HPDE6-E6E7 (cell line): Measurements from ENCODE around the gene KRT76.

Experiments
- DNase-seq: peaks from one replicate; pipeline ENCODE4 v3.0.0; 2011; ENCODE audit warnings: missing footprints; ENCODE audit errors: extremely low spot score

Gene KRT76

GRCh38 chr12:52776913-52777395 is at the start of gene KRT76:
Gene KRT76, minus strand, starts transcription at chr12:52777345. Its CDS starts 54 bp downstream, at chr12:52777291.
- no peak for DNase-seq

DNA sequence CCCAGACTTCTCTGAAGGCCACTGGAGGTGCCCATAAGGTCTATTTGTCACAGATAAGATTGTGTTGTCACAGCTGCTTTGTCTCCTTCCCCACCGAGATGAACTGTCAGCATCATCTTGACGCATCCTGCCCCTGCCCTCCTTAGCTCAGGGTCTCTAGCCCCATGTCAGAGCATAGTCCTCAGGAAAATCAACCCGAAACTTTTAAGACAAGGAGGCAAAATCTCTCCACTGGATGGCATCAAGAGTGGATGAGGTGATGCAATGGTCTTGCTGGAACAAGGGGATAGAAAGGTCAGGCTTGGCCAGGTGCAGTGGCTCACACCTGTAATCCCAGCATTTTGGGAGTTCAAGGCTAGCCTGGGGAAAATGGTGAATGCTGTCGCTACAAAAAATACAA is 48.8 kb upstream of the KRT76 start:
- DNase-seq, result no peak

DNA sequence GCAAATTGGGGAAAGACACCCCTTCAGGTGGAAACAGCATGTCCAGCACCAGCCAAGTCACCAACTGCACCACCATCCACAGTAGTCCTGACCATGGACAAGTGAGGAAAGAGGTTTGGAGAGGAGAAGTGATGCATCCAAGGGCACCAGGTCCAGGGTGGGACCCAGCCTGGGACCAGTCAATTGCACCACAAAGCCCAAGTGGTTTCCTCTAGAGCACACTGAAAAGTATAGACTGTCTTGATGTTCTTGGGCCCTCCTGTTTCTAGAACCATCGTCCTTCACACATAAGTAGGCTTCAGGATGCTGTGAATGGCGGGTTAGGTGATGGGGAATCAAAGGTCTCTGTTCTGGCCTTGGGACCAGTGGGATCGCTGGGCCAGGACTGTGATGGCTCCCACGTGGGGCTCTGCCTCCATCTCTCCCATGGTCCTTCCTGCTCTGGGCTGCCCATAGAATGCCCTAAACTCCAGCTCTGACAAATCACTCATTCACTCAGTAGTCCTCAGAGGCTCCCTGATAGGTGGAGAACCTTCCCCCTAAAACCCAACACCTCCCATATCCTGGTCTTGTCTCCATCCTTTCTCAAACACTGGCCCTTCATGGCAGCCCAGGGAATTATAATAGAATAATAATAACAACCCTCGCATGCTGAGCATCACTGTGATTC is 47.7 kb upstream of the KRT76 start:
- no peak for DNase-seq

DNA sequence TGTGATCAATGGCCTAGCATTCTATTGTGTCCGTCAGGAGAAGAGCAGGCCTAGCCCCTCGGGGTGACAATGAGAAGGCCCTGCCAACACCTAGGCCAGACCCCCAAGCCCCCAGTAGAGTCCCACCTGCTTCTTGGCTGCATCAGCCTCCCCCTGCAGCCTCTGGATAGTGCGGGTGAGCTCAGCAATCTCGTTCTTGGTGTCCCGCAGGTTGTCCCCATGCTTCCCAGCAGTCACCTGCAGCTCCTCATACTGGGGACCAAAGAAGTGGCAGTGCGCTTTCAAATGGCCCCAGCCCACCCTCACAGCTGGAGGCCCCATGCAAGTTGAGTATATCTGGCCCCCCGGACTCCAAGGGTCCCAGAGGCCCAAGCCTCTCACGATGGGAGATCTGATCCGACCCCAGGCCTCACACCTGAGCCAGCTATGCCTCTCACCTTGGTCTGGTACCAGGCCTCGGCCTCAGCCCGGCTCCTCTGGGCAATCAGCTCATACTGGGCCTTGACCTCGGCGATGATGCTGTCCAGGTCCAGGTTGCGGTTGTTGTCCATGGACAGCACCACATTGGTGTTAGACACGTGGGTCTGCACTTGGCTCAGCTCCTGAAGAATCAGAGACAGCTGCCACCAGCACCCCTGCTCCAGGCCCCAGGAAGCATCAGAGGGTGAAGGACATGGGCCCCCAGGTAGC is 46.8 kb upstream of the KRT76 start:
- DNase-seq, result no peak

- no peak for DNase-seq
These were observed 45.8 kb upstream of the KRT76 start for GRCh38 chr12:52822771-52823510.

- no peak for DNase-seq
These were observed 44.9 kb upstream of the KRT76 start for GRCh38 chr12:52821826-52822660.

GRCh38 chr12:52821071-52821730 is 44.1 kb upstream of the KRT76 start:
- DNase-seq, result no peak

GRCh38 chr12:52820521-52820920 is 43.4 kb upstream of the KRT76 start:
- no peak for DNase-seq

- no peak for DNase-seq
These were observed 42.8 kb upstream of the KRT76 start for GRCh38 chr12:52819731-52820510.

- no peak for DNase-seq
These were observed 41.8 kb upstream of the KRT76 start for GRCh38 chr12:52818887-52819420.

GRCh38 chr12:52818388-52818787 is 41.2 kb upstream of the KRT76 start:
- DNase-seq, result no peak

DNA sequence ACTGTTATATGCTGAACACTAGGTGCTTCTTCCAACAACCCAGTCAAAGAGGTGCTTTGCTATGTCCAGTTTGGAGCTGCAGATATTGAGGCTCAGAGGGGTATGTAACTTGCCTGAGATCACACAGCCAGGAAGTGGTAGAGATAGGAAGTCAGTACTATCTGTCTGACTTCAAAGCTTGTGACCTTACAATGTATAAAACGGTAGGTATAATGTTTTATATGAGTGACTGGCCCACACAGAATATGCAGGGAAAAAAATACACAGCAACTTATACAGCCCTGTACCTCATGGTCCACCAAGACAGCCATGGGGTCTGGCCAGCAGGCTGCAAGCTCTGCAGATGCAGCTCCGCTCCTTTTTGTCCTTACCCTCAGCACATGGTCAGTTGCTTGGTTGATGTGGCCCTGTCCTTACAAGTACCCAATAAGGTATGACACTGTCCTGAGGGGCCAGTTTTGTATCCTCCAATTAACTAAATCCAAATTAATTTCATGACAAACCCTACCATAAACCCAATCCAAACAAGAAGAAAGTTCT is 40.6 kb upstream of the KRT76 start:
- no peak for DNase-seq

- no peak for DNase-seq
These were observed 40.0 kb upstream of the KRT76 start for GRCh38 chr12:52817003-52817698.

DNA sequence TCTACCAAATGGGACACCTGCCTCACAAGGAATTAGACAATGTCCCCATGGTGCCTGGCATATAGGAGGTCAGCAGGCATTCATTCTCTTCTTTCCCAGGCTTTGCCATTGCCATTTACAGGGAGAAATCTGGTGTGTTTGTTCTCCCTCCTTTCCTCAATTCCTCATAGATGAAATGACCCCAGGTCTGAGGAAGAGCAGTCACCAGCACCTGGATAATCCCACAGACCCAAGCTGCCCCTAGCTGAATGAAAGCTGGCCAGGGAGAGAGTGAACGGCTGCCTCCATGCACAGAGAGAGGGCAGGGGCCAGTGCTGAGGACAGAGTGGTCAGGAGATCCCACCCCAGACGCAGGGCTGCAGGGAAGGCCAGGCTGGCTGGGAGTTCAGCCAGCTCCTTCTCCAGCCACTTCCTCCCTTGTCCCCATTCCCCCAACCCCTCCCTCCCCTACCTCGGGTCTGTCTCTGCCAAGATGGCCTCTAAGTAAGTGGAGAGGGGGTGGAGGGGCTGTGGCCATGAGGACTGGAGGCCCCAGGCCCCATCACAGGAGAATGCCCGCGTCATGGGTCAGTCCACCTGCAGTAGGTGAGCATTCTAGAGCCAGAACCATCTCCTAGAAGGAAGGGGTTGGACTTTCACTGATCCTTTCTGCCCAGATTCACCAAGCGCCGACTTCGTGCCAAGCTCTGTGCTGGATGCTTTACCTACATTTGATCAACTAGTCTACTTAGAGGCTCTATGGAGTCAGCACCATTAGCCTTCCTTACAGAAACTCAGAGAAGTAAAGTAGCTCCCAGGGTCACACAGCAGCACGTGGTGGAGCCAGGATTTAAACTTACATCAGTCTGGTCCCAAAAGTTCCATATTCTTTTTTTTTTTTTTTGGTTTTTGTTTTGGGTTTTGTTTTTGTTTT is 38.8 kb upstream of the KRT76 start:
- no peak for DNase-seq

GRCh38 chr12:52815161-52815560 is 38.0 kb upstream of the KRT76 start:
- no peak for DNase-seq

DNA sequence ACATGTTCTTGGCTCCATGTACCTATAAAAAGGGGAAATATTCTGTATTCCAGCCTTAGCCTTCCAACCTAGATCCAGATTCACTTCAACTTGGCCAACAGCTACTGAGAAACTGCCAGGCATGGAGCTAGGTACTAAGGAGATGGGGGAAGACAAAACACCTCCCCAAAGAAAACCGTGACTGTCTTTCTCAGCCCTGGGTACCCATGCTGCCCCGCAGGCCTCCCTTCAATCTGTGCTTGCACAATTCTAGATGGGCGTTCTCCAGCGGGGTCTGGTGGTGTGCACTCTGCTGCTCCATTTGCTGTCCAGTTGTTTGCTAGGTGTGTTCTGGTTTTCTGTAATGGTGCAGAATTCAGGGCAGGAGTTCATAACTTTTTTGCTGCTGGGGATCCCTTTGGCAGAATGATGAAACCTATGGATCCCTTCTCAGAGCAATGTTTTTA is 37.6 kb upstream of the KRT76 start:
- no peak for DNase-seq

- no peak for DNase-seq
These were observed 37.0 kb upstream of the KRT76 start, which contains the start of gene KRT4 for GRCh38 chr12:52813885-52814709. Gene KRT4, minus strand, starts transcription at chr12:52814116. Its CDS starts 58 bp downstream, at chr12:52814058.
